GM21737 (cell line): ENCODE data around the gene NKAIN2.
"Not testable (repeated sequence)": the region's sequence is repeated elsewhere in the genome, so short reads cannot be mapped to it uniquely, and the experiment has no call there.

Experiments
- ATAC-seq: cut with Tn5 transposase; IDR thresholded peaks from one replicate; pipeline ENCODE4 v1.9.1; 2021; ENCODE audit warnings: mild to moderate bottlenecking, moderate library complexity; ENCODE audit not compliant: unreplicated experiment

Gene NKAIN2

GRCh38 chr6:124659427-124659826 lies 855.8 kb downstream of the NKAIN2 start:
- ATAC-seq, result no peak

- ATAC-seq, result no peak
Measured at GRCh38 chr6:124660185-124660584, 856.5 kb downstream of the NKAIN2 start.

- ATAC-seq, result no peak
Measured at GRCh38 chr6:124661097-124661661, 857.5 kb downstream of the NKAIN2 start.

GRCh38 chr6:124668028-124668427 lies 864.4 kb downstream of the NKAIN2 start:
- ATAC-seq, result no peak

GRCh38 chr6:124669713-124670480 lies 866.2 kb downstream of the NKAIN2 start:
- no peak for ATAC-seq

- ATAC-seq, result no peak
Measured at GRCh38 chr6:124670801-124671200, 867.1 kb downstream of the NKAIN2 start.

GRCh38 chr6:124671324-124671723 lies 867.7 kb downstream of the NKAIN2 start:
- ATAC-seq, result no peak

GRCh38 chr6:124674042-124674441 lies 870.4 kb downstream of the NKAIN2 start:
- ATAC-seq, result no peak

- ATAC-seq, result no peak
Measured at GRCh38 chr6:124676033-124676432, 872.4 kb downstream of the NKAIN2 start.

- no peak for ATAC-seq
Measured at GRCh38 chr6:124677874-124678273, 874.2 kb downstream of the NKAIN2 start.

GRCh38 chr6:124679387-124679786 lies 875.7 kb downstream of the NKAIN2 start:
- no peak for ATAC-seq

- no peak for ATAC-seq
Measured at GRCh38 chr6:124682751-124683150, 879.1 kb downstream of the NKAIN2 start.

GRCh38 chr6:124683507-124683906 lies 879.8 kb downstream of the NKAIN2 start:
- ATAC-seq, result no peak

GRCh38 chr6:124684621-124685020 lies 881.0 kb downstream of the NKAIN2 start:
- no peak for ATAC-seq

- no peak for ATAC-seq
Measured at GRCh38 chr6:124688369-124688768, 884.7 kb downstream of the NKAIN2 start.

- no peak for ATAC-seq
Measured at GRCh38 chr6:124694139-124694705, 890.6 kb downstream of the NKAIN2 start.

- ATAC-seq, result no peak
Measured at GRCh38 chr6:124699038-124699437, 895.4 kb downstream of the NKAIN2 start.

- no peak for ATAC-seq
Measured at GRCh38 chr6:124703541-124703940, 899.9 kb downstream of the NKAIN2 start.

GRCh38 chr6:124712532-124712931 lies 908.9 kb downstream of the NKAIN2 start:
- not testable (repeated sequence) for ATAC-seq

GRCh38 chr6:124714728-124715127 lies 911.1 kb downstream of the NKAIN2 start:
- ATAC-seq, result no peak

- ATAC-seq, result no peak
Measured at GRCh38 chr6:124719913-124720312, 916.2 kb downstream of the NKAIN2 start.

- ATAC-seq, result no peak
Measured at GRCh38 chr6:124721331-124721730, 917.7 kb downstream of the NKAIN2 start.
